HG03175 (cell line): ENCODE measurements around the gene PSG2.
"Not testable (repeated sequence)": the region's sequence is repeated elsewhere in the genome, so short reads cannot be mapped to it uniquely, and the experiment has no call there.

Experiments
- ATAC-seq: cut with Tn5 transposase; IDR thresholded peaks from one replicate; pipeline ENCODE4 v1.9.1; 2021; ENCODE audit warnings: mild to moderate bottlenecking, moderate library complexity; ENCODE audit not compliant: unreplicated experiment

Gene PSG2

GRCh38 chr19:43082601-43083000, at the start of gene PSG2:
Gene PSG2 (minus strand): TSS chr19:43082701. CDS start chr19:43082569, 132 bp downstream.
- ATAC-seq, result not testable (repeated sequence)

GRCh38 chr19:43131281-43131842, 48.9 kb upstream of the PSG2 start:
- not testable (repeated sequence) for ATAC-seq

- not testable (repeated sequence) for ATAC-seq
These were observed 46.7 kb upstream of the PSG2 start for GRCh38 chr19:43129197-43129596.

- not testable (repeated sequence) for ATAC-seq
These were observed 44.8 kb upstream of the PSG2 start for GRCh38 chr19:43127336-43127735.

GRCh38 chr19:43126720-43127119, 44.2 kb upstream of the PSG2 start:
- no peak for ATAC-seq

GRCh38 chr19:43124360-43124759, 41.9 kb upstream of the PSG2 start:
- ATAC-seq, result no peak

GRCh38 chr19:43120433-43121026, 38.0 kb upstream of the PSG2 start:
- ATAC-seq, result not testable (repeated sequence)

- ATAC-seq, result not testable (repeated sequence)
These were observed 37.0 kb upstream of the PSG2 start for GRCh38 chr19:43119526-43119925.

GRCh38 chr19:43116421-43116820, 33.9 kb upstream of the PSG2 start:
- ATAC-seq, result not testable (repeated sequence)

- not testable (repeated sequence) for ATAC-seq
These were observed 33.0 kb upstream of the PSG2 start for GRCh38 chr19:43115548-43115947.

GRCh38 chr19:43115064-43115463, 32.6 kb upstream of the PSG2 start:
- ATAC-seq, result not testable (repeated sequence)

- not testable (repeated sequence) for ATAC-seq
These were observed 32.1 kb upstream of the PSG2 start for GRCh38 chr19:43114626-43115025.

GRCh38 chr19:43107401-43107800, 24.9 kb upstream of the PSG2 start:
- not testable (repeated sequence) for ATAC-seq

GRCh38 chr19:43105496-43105895, 23.0 kb upstream of the PSG2 start:
- ATAC-seq, result no peak

GRCh38 chr19:43104215-43104850, 21.8 kb upstream of the PSG2 start:
- not testable (repeated sequence) for ATAC-seq

- no peak for ATAC-seq
These were observed 19.4 kb upstream of the PSG2 start for GRCh38 chr19:43101950-43102349.

GRCh38 chr19:43098416-43098815, 15.9 kb upstream of the PSG2 start:
- ATAC-seq, result not testable (repeated sequence)

GRCh38 chr19:43087702-43088340, 5.3 kb upstream of the PSG2 start:
- ATAC-seq, result not testable (repeated sequence)

- ATAC-seq, result not testable (repeated sequence)
These were observed 3.5 kb upstream of the PSG2 start for GRCh38 chr19:43085796-43086530.

GRCh38 chr19:43084196-43084832, 1.8 kb upstream of the PSG2 start:
- not testable (repeated sequence) for ATAC-seq
